Measurements from ENCODE around the gene STK38. TPM values are rescaled to one million over a fixed set of nuclear protein-coding genes. Genes with fewer than 3 reads are reported as not detected.

Gene STK38
- total RNA-seq, 1 experiment from 2014 or later = 44.7 TPM

GRCh38 chr6:36594816-36595643 lies 47.8 kb upstream of the STK38 start:
- H3K4me1 ChIP-seq (ENCODE audit: control insufficient read depth, insufficient read depth, low read length) = peaks cover 26% of the 10 kb centered on the region
- CTCF ChIA-PET = interaction anchor here (0.6 kb wide), 1 partner anchor 152 kb away, joined by 4 read pairs; no protein-coding TSS in a partner anchor
- peak overlapping the region; percentile 99 for H3K27ac ChIP-seq (ENCODE audit: low read length)
- intact Hi-C loops (cut with micrococcal nuclease; ENCODE audit: unreplicated experiment) (loop anchor here (2.0 kb wide), 1 partner anchor 48 kb away; the partner anchor contains the start of gene STK38), in situ Hi-C loops (cut with HindIII; ENCODE audit: low pct_unique_long_range_greater_than_20kb, low sequenced_read_pairs) (no loop called here)
- POLR2A ChIA-PET = interaction anchor here (0.6 to 1.1 kb wide), 6 partner anchors 34 to 1018 kb away, joined by 3 to 8 read pairs (median 5); no protein-coding TSS in a partner anchor
- TF ChIP-seq TCF7L2 (IDR thresholded peaks at IDR 0.05; ENCODE audit: low read depth, low read length) (no peak), SIN3A (IDR thresholded peaks at IDR 0.05; ENCODE audit: borderline replicate concordance, insufficient read depth, low read depth, low read length) (0 out of 2 replicates have a peak, but pooled peaks have one; percentile 66), POLR2AphosphoS5 (IDR thresholded peaks at IDR 0.05; ENCODE audit: low read depth, low read length) (no peak)
- peak overlapping the region; percentile 98 to 99 for H3K4me3 ChIP-seq (ENCODE audit: low read depth in 2 of 2, low read length in 2 of 2)
- no peaks in the 10 kb centered on the region for H3K27me3 ChIP-seq (ENCODE audit: control insufficient read depth, insufficient read depth, low read length)
- ATAC-seq (no peak), DNase-seq (ENCODE audit: low read depth, low spot score) (no peak)
- BruUV-seq (replicated peaks) = no TSS peak
- no peaks in the 10 kb centered on the region for H3K9me3 ChIP-seq (ENCODE audit: control insufficient read depth, insufficient read depth, low read depth, low read length)
- peaks cover 45% of the 10 kb centered on the region for H3K36me3 ChIP-seq (ENCODE audit: control insufficient read depth, insufficient read depth, low read length)

GRCh38 chr6:36594029-36594815 lies 46.9 kb upstream of the STK38 start, which contains the start of gene SRSF3:
Gene SRSF3 (plus strand): TSS chr6:36594362. CDS start chr6:36596763, 2,401 bp downstream.
- H3K27me3 ChIP-seq (ENCODE audit: control insufficient read depth, insufficient read depth, low read length) = no peaks in the 10 kb centered on the region
- H3K9me3 ChIP-seq (ENCODE audit: control insufficient read depth, insufficient read depth, low read depth, low read length) = no peaks in the 10 kb centered on the region
- CTCF ChIA-PET = interaction anchor here (0.6 kb wide), 1 partner anchor 151 kb away, joined by 4 read pairs; no protein-coding TSS in a partner anchor
- TF ChIP-seq SIN3A (IDR thresholded peaks at IDR 0.05; ENCODE audit: borderline replicate concordance, insufficient read depth, low read depth, low read length) (no peak), TCF7L2 (IDR thresholded peaks at IDR 0.05; ENCODE audit: low read depth, low read length) (peak; percentile 56; the same call in 1 of the 2 replicates), REST (IDR thresholded peaks at IDR 0.05; ENCODE audit: insufficient read depth in 1 of 2, low read depth in 2 of 2, low read length in 1 of 2) (peak in 1 of 2 experiments; percentile 58; a peak in 2 of 4 replicates), POLR2AphosphoS5 (IDR thresholded peaks at IDR 0.05; ENCODE audit: low read depth, low read length) (peak; percentile 100), CTCF (IDR thresholded peaks at IDR 0.05) (no peak)
- DNase-seq (ENCODE audit: low read depth, low spot score) (peak; percentile 85), ATAC-seq (peak; percentile 97)
- TSS peak; percentile 84 for BruUV-seq (replicated peaks)
- H3K4me1 ChIP-seq (ENCODE audit: control insufficient read depth, insufficient read depth, low read length) = peaks cover 18% of the 10 kb centered on the region
- intact Hi-C loops (cut with micrococcal nuclease; ENCODE audit: unreplicated experiment) (loop anchor here (2.0 kb wide), 1 partner anchor 47 kb away; the partner anchor contains the start of gene STK38), in situ Hi-C loops (cut with HindIII; ENCODE audit: low pct_unique_long_range_greater_than_20kb, low sequenced_read_pairs) (no loop called here)
- H3K4me3 ChIP-seq (ENCODE audit: low read depth in 2 of 2, low read length in 2 of 2) = peak within 1 kb of the TSS; percentile 98 to 99
- peaks cover 37% of the 10 kb centered on the region for H3K36me3 ChIP-seq (ENCODE audit: control insufficient read depth, insufficient read depth, low read length)
- peak within 1 kb of the TSS; percentile 99 for H3K27ac ChIP-seq (ENCODE audit: low read length)
- POLR2A ChIA-PET = interaction anchor here (0.6 to 1.1 kb wide), 6 partner anchors 34 to 1019 kb away, joined by 3 to 8 read pairs (median 5); no protein-coding TSS in a partner anchor
